IPS DF 6.9 (cell line): ENCODE results near the gene SEPTIN6.

ENCODE experiments used
- DNase-seq: peaks from one replicate; pipeline ENCODE4 v3.0.0-alpha.2; 2013; ENCODE audit warnings: low read depth, low spot score
- H3K27ac ChIP-seq: one replicate; pipeline ENCODE4 v1.5.1; 2013; ENCODE audit warnings: low read length, control low read depth
- H3K27me3 ChIP-seq: 2 replicates; pipeline ENCODE4 v1.6.1; 2013; ENCODE audit warnings: mild to moderate bottlenecking, low read length; ENCODE audit not compliant: control insufficient read depth, insufficient read depth
- H3K36me3 ChIP-seq: 2 replicates; pipeline ENCODE4 v1.6.1; 2013; ENCODE audit warnings: low read length; ENCODE audit not compliant: control insufficient read depth, insufficient read depth
- H3K4me1 ChIP-seq: 2 replicates; pipeline ENCODE4 v1.6.1; 2013; ENCODE audit warnings: low read length; ENCODE audit not compliant: control insufficient read depth, insufficient read depth
- H3K4me3 ChIP-seq: 2 replicates; pipeline ENCODE4 v1.5.1; 2013; ENCODE audit warnings: mild to moderate bottlenecking, low read length
- H3K9me3 ChIP-seq: 2 replicates; pipeline ENCODE4 v1.6.1; 2013; ENCODE audit warnings: low read length, inconsistent platforms; ENCODE audit not compliant: control insufficient read depth, insufficient read depth
- WGBS: extraction: QIAGEN DNeasy Blood & Tissue Kit; methylation state at CpG from one replicate; pipeline ENCODE4 v1.1.7; 2013; ENCODE audit warnings: mixed read lengths, missing lambda C conversion rate; ENCODE audit not compliant: insufficient read length, insufficient coverage; 5-methylcytosine and 5-hydroxymethylcytosine counted together

SEPTIN6 gene

GRCh38 chrX:119648421-119648775 is 44.6 kb downstream of the SEPTIN6 start:
- no CpG with 5 or more reads among the region's 6 CpGs for WGBS
- Histone ChIP-seq H3K27me3 (no peaks in the 10 kb centered on the region), H3K27ac (no peak overlapping the region), H3K36me3 (no peaks in the 10 kb centered on the region), H3K9me3 (no peaks in the 10 kb centered on the region), H3K4me3 (no peak overlapping the region), H3K4me1 (no peaks in the 10 kb centered on the region)
- DNase-seq, result no peak

- Histone ChIP-seq H3K27ac (no peak overlapping the region), H3K4me1 (no peaks in the 10 kb centered on the region)
- no CpG with 5 or more reads among the region's 17 CpGs for WGBS
Measured at GRCh38 chrX:119647552-119648420, 45.2 kb downstream of the SEPTIN6 start.

GRCh38 chrX:119647089-119647488 is 45.9 kb downstream of the SEPTIN6 start:
- Histone ChIP-seq H3K27ac (no peak overlapping the region), H3K4me3 (no peak overlapping the region), H3K27me3 (no peaks in the 10 kb centered on the region), H3K4me1 (no peaks in the 10 kb centered on the region), H3K36me3 (no peaks in the 10 kb centered on the region), H3K9me3 (no peaks in the 10 kb centered on the region)
- no CpG with 5 or more reads among the region's 2 CpGs for WGBS
- DNase-seq, result no peak

More at GRCh38 chrX:119647552-119648420, 45.2 kb downstream of the SEPTIN6 start:
- Histone ChIP-seq H3K27me3 (no peaks in the 10 kb centered on the region), H3K4me3 (no peak overlapping the region), H3K36me3 (no peaks in the 10 kb centered on the region), H3K9me3 (no peaks in the 10 kb centered on the region)
- DNase-seq, result no peak

GRCh38 chrX:119646515-119646914 is 46.5 kb downstream of the SEPTIN6 start:
- no peaks in the 10 kb centered on the region for H3K36me3 ChIP-seq
- H3K27ac ChIP-seq, result no peak overlapping the region
- no peak overlapping the region for H3K4me3 ChIP-seq
- WGBS, result no CpG with 5 or more reads among the region's 4 CpGs
- H3K27me3 ChIP-seq, result no peaks in the 10 kb centered on the region
- H3K9me3 ChIP-seq, result no peaks in the 10 kb centered on the region
- DNase-seq, result no peak
- no peaks in the 10 kb centered on the region for H3K4me1 ChIP-seq

GRCh38 chrX:119643696-119644095 is 49.3 kb downstream of the SEPTIN6 start:
- DNase-seq, result no peak
- Histone ChIP-seq H3K27ac (no peak overlapping the region), H3K9me3 (no peaks in the 10 kb centered on the region), H3K4me1 (no peaks in the 10 kb centered on the region), H3K27me3 (no peaks in the 10 kb centered on the region), H3K4me3 (no peak overlapping the region), H3K36me3 (no peaks in the 10 kb centered on the region)
- no CpG with 5 or more reads among the region's 8 CpGs for WGBS
